H1 (cell line): ENCODE results near the gene F11. TPM values are rescaled to one million over a fixed set of nuclear protein-coding genes. Genes with fewer than 3 reads are reported as not detected.

Experiments
- CTCF ChIA-PET: fragments of 300-600 bp; sonication (Branson Sonifier 250); formaldehyde crosslinking; loops from one replicate; lab custom pipeline; 2021; ENCODE audit not compliant: partially characterized antibody; lab: Charles Lee
- POLR2A ChIA-PET: fragments of 300-600 bp; sonication (Branson Sonifier 250); formaldehyde crosslinking; loops from one replicate; lab custom pipeline; 2021; ENCODE audit warnings: inconsistent platforms; ENCODE audit not compliant: partially characterized antibody; lab: Charles Lee
- DNase-seq, 2 experiments: peaks; one replicate each; pipeline versions ENCODE4 v3.0.0 to v3.0.0-alpha.2; 2010 to 2022; ENCODE audit warnings: low spot score in 2 of 2, low read depth in 1 of 2, mixed read lengths in 1 of 2
- FAIRE-seq: peaks from 2 replicates; lab custom pipeline; 2011; peaks lifted over from hg19 to GRCh38; lab: Jason Lieb, UNC
- H2AFZ ChIP-seq: 2 replicates; pipeline ENCODE4 v1.8.1; 2012; ENCODE audit warnings: low read length, inconsistent platforms
- H2AK5ac ChIP-seq: 2 replicates; pipeline ENCODE4 v1.6.1; 2013; ENCODE audit warnings: low read depth, low read length
- H2BK120ac ChIP-seq: replicated peaks from 2 replicates; pipeline ENCODE3; 2013; ENCODE audit warnings: low read depth, low read length, inconsistent platforms
- H2BK12ac ChIP-seq: 2 replicates; pipeline ENCODE4 v1.6.1; 2013; ENCODE audit warnings: low read depth, low read length
- H2BK15ac ChIP-seq: 2 replicates; pipeline ENCODE4 v1.6.1; 2013; ENCODE audit warnings: low read length
- H2BK20ac ChIP-seq: 2 replicates; pipeline ENCODE4 v1.6.1; 2013; ENCODE audit warnings: low read length
- H2BK5ac ChIP-seq: 2 replicates; pipeline ENCODE4 v1.6.1; 2013; ENCODE audit warnings: low read depth, low read length
- H3K14ac ChIP-seq: 2 replicates; pipeline ENCODE4 v1.6.1; 2013; ENCODE audit warnings: inconsistent platforms; ENCODE audit not compliant: insufficient read length
- H3K18ac ChIP-seq: 2 replicates; pipeline ENCODE4 v1.6.1; 2013; ENCODE audit warnings: low read length; ENCODE audit errors: extremely low read depth
- H3K23ac ChIP-seq: 2 replicates; pipeline ENCODE4 v1.6.1; 2013; ENCODE audit warnings: inconsistent platforms; ENCODE audit not compliant: insufficient read length
- H3K23me2 ChIP-seq: 2 replicates; pipeline ENCODE4 v1.6.1; 2013; ENCODE audit warnings: low read depth, low read length
- H3K27ac ChIP-seq: 2 replicates; pipeline ENCODE4 v1.6.1; 2011; ENCODE audit warnings: low read depth, low read length, inconsistent platforms
- H3K27me3 ChIP-seq, 4 experiments: replicated peaks in 1 of 4; 1 replicate in 1 of 4; 2 replicates in 3 of 4; pipeline versions ENCODE4 v1.6.1 to v1.8.1; 2011 to 2013; ENCODE audit warnings: low read length in 3 of 4, mild to moderate bottlenecking in 3 of 4, inconsistent platforms in 2 of 4, mixed read lengths in 2 of 4, moderate library complexity in 1 of 4; ENCODE audit not compliant: control insufficient read depth in 3 of 4, insufficient read depth in 3 of 4; ENCODE audit errors: extremely low read depth in 1 of 4
- H3K36me3 ChIP-seq, 4 experiments: 2 replicates each; pipeline versions ENCODE4 v1.6.1 to v1.8.1; 2011 to 2013; ENCODE audit warnings: mild to moderate bottlenecking in 4 of 4, low read length in 3 of 4, moderate library complexity in 2 of 4, control low read depth in 1 of 4, inconsistent platforms in 1 of 4; ENCODE audit not compliant: insufficient read depth in 4 of 4, control insufficient read depth in 2 of 4
- H3K4ac ChIP-seq: replicated peaks from 2 replicates; pipeline ENCODE3; 2013; ENCODE audit warnings: low read length, low read depth, mixed read lengths, inconsistent platforms; ENCODE audit not compliant: insufficient read length
- H3K4me1 ChIP-seq, 4 experiments: replicated peaks in 1 of 4; 1 replicate in 1 of 4; 2 replicates in 3 of 4; pipeline versions ENCODE4 v1.6.1 to v1.8.1; 2011 to 2013; ENCODE audit warnings: low read length in 3 of 4, inconsistent platforms in 2 of 4, mixed read lengths in 1 of 4; ENCODE audit not compliant: insufficient read depth in 4 of 4, control insufficient read depth in 3 of 4
- H3K4me2 ChIP-seq, 2 experiments: 2 replicates each; pipeline versions ENCODE4 v1.6.1 to v1.8.1; 2011 to 2013; ENCODE audit warnings: low read depth in 2 of 2, low read length in 2 of 2, control low read depth in 1 of 2, inconsistent platforms in 1 of 2, mild to moderate bottlenecking in 1 of 2; ENCODE audit not compliant: insufficient read depth in 1 of 2
- H3K4me3 ChIP-seq, 4 experiments: fragments of 200-600, 300-600 bp in 1 of 4; sonication (generic), shearing (Covaris generic), sonication (Bioruptor Twin) in 1 of 4; 2 replicates each; pipeline versions ENCODE4 v1.5.1 to v1.8.1; 2011 to 2016; ENCODE audit warnings: low read length in 4 of 4, low read depth in 3 of 4, control low read depth in 2 of 4, inconsistent platforms in 2 of 4, mild to moderate bottlenecking in 2 of 4, mixed read lengths in 1 of 4, moderate library complexity in 1 of 4; ENCODE audit not compliant: insufficient read depth in 2 of 4; ENCODE audit errors: extremely low read depth in 1 of 4
- H3K56ac ChIP-seq: replicated peaks from 2 replicates; pipeline ENCODE3; 2013; ENCODE audit warnings: low read depth, mild to moderate bottlenecking, mixed read lengths, low read length, inconsistent platforms; ENCODE audit not compliant: insufficient read length
- H3K79me1 ChIP-seq: 2 replicates; pipeline ENCODE4 v1.6.1; 2013; ENCODE audit warnings: low read depth, low read length, control low read depth
- H3K79me2 ChIP-seq, 2 experiments: 2 replicates each; pipeline versions ENCODE4 v1.6.1 to v1.8.1; 2012 to 2013; ENCODE audit warnings: low read length in 2 of 2, mild to moderate bottlenecking in 2 of 2, inconsistent platforms in 1 of 2; ENCODE audit not compliant: insufficient read depth in 2 of 2, control insufficient read depth in 1 of 2
- H3K9ac ChIP-seq, 4 experiments: replicated peaks in 1 of 4; 1 replicate in 1 of 4; 2 replicates in 3 of 4; pipeline versions ENCODE4 v1.6.1 to v1.8.1; 2011 to 2013; ENCODE audit warnings: low read depth in 3 of 4, low read length in 3 of 4, control low read depth in 2 of 4, mild to moderate bottlenecking in 2 of 4, moderate library complexity in 2 of 4, inconsistent platforms in 1 of 4; ENCODE audit errors: extremely low read depth in 1 of 4
- H3K9me3 ChIP-seq, 2 experiments: 2 replicates each; pipeline versions ENCODE4 v1.6.1 to v1.8.1; 2012 to 2013; ENCODE audit warnings: mild to moderate bottlenecking in 2 of 2, moderate library complexity in 2 of 2, control low read depth in 1 of 2, inconsistent platforms in 1 of 2, low read depth in 1 of 2, low read length in 1 of 2, mixed read lengths in 1 of 2; ENCODE audit not compliant: insufficient read depth in 2 of 2
- H4K20me1 ChIP-seq, 2 experiments: replicated peaks in 1 of 2; 2 replicates each; pipeline versions ENCODE3 to v1.8.1; 2011 to 2013; ENCODE audit warnings: inconsistent platforms in 2 of 2, low read length in 2 of 2, mild to moderate bottlenecking in 1 of 2; ENCODE audit not compliant: insufficient read depth in 2 of 2, control insufficient read depth in 1 of 2
- H4K5ac ChIP-seq: 2 replicates; pipeline ENCODE4 v1.6.1; 2013; ENCODE audit warnings: low read length, low read depth, mixed read lengths, inconsistent platforms; ENCODE audit not compliant: insufficient read length
- H4K8ac ChIP-seq: 2 replicates; pipeline ENCODE4 v1.8.0; 2013; ENCODE audit warnings: mild to moderate bottlenecking, moderate library complexity, low read length, inconsistent platforms; ENCODE audit not compliant: insufficient read depth; ENCODE audit errors: extremely low read depth
- H4K91ac ChIP-seq: replicated peaks from 2 replicates; pipeline ENCODE3; 2013; ENCODE audit warnings: low read length, mixed read lengths, inconsistent platforms; ENCODE audit not compliant: insufficient read length
- ASH2L ChIP-seq: fragments of 200-600, 300-600 bp; sonication (generic); IDR thresholded peaks from one replicate; pipeline ENCODE4 v1.7.1; 2017; ENCODE audit warnings: low read length
- RBBP5 ChIP-seq: IDR thresholded peaks from 2 replicates; pipeline ENCODE4 v1.7.1; 2012; ENCODE audit warnings: low read depth, mild to moderate bottlenecking, inconsistent platforms, low read length, moderate library complexity, borderline replicate concordance
- SIX5 ChIP-seq: IDR thresholded peaks from 2 replicates; pipeline ENCODE4 v1.6.1; 2011; ENCODE audit warnings: mild to moderate bottlenecking, low read depth, low read length
- WGBS, 2 experiments: shearing (Covaris generic) in 1 of 2; methylation state at CpG; one replicate each; pipeline versions ENCODE4 v1.1.6 to v1.1.7; 2013 to 2015; ENCODE audit warnings: low lambda C conversion rate in 2 of 2, mixed read lengths in 2 of 2, inconsistent platforms in 1 of 2, low coverage in 1 of 2, missing lambda C conversion rate in 1 of 2; ENCODE audit not compliant: insufficient replicate concordance in 2 of 2, insufficient coverage in 1 of 2, insufficient read length in 1 of 2; ENCODE audit errors: extremely low coverage in 1 of 2, missing lambda C conversion rate in 1 of 2; 5-methylcytosine and 5-hydroxymethylcytosine counted together
- polyA plus RNA-seq, 7 experiments: library from polyadenylated mRNA; depleted of rRNA in 3 of 7; stranded (reverse) in 5 of 7; unstranded in 2 of 7; fragments of >200 nt in 5 of 7; fragments of 200-250 nt in 2 of 7; gene quantifications; 1 replicate in 5 of 7; 2 replicates in 1 of 7; 4 replicates in 1 of 7; pipeline versions ENCODE4 v1.2.1 to v1.2.3, GENCODE V29; 2011 to 2013; ENCODE audit warnings: missing spikeins in 2 of 7, mixed read lengths in 2 of 7
- total RNA-seq: library from RNA; stranded (reverse); fragmentation: NEBNext Ultra II Directional; extraction: Animal tissue kit (Norgen Biotek cat#: 25700); gene quantifications from 2 replicates; pipeline ENCODE4 v1.2.1, GENCODE V29; 2021

The F11 gene
- total and polyA plus RNA-seq, 2 of the 8 experiments (the other 6 are each of a cell fraction or from before 2014, with no cell fraction given) = 0.27 to 0.99 TPM

DNA sequence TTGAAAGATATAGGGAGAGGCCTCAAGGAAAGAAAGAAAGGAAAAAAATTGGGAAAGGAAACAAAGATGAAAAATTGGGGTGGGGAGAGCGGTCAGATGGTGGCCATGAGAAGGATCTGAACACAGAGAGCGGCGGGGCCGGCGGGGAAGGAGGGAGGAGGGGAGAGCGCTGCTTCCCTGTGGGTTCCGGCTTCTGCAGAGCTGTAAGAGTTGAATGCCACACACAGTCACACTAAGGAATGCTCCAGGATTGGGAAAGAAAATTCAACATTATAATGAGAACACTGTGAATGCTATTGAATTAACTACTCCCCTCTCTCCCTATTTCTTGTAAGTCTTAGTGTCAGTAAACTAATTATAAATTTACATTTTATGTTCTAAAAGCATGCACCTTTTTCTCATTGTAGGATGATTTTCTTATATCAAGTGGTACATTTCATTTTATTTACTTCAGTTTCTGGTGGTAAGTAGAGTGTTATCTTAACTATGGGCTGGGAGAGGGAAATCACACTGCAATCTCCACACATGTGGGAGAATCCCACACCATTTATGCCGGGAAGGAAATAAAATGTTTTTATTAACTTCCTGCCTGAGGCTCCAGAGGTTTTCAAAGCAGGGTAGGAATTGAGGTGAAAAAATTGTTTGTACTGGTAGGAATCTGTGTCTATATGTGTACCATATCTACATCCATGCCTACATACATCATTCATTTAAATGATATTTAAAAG, 904 bp downstream of the F11 start:
- Histone ChIP-seq H3K27me3 (no peaks in the 10 kb centered on the region), H4K8ac (no peak overlapping the region), H3K56ac (no peak overlapping the region), H4K5ac (no peak overlapping the region), H3K23ac (no peak overlapping the region), H3K4ac (no peak overlapping the region), H4K20me1 (no peaks in the 10 kb centered on the region), H3K18ac (no peak overlapping the region), H3K4me1 (peaks cover 3 to 14% (median 9%) of the 10 kb centered on the region in 4 experiments; a peak in 5 of 7 replicates), H2BK5ac (peak overlapping the region; percentile 35; the same call in 1 of the 2 replicates), H2BK120ac (no peak overlapping the region), H2AFZ (no peak overlapping the region), H3K79me1 (no peaks in the 10 kb centered on the region), H3K27ac (no peak overlapping the region), H3K23me2 (no peaks in the 10 kb centered on the region), H3K9me3 (no peaks in the 10 kb centered on the region), H3K4me3 (peak overlapping the region in 1 of 4 experiments; percentile 48; a peak in 2 of 8 replicates), H2BK20ac (no peak overlapping the region), H3K36me3 (no peaks in the 10 kb centered on the region), H3K14ac (no peak overlapping the region), H2AK5ac (no peak overlapping the region), H2BK15ac (no peak overlapping the region), H3K79me2 (no peaks in the 10 kb centered on the region), H3K4me2 (peak overlapping the region; percentile 59 to 70), H2BK12ac (no peak overlapping the region), H4K91ac (no peak overlapping the region), H3K9ac (no peak overlapping the region; a peak in 1 of 7 replicates)
- ChIA-PET POLR2A (interaction anchor here (1.0 to 3.6 kb wide), 5 partner anchors 13 to 75 kb away, joined by 3 to 37 read pairs (median 5); no protein-coding TSS in a partner anchor), CTCF (interaction anchor here (0.5 to 0.6 kb wide), 2 partner anchors 196 to 369 kb away, joined by 3 read pairs; no protein-coding TSS in a partner anchor)
- peak; percentile 42 for FAIRE-seq
- 14% methylated on average over 8 of the region's 8 CpGs; no CpG with 5 or more reads in 1 of the 2 experiments for WGBS, 2 experiments
- DNase-seq = no peak
- TF ChIP-seq ASH2L (peak; percentile 32), SIX5 (no peak), RBBP5 (0 out of 2 replicates have a peak, but pooled peaks have one; percentile 38)
